ENCODE results near the gene TSHZ2.

DNA sequence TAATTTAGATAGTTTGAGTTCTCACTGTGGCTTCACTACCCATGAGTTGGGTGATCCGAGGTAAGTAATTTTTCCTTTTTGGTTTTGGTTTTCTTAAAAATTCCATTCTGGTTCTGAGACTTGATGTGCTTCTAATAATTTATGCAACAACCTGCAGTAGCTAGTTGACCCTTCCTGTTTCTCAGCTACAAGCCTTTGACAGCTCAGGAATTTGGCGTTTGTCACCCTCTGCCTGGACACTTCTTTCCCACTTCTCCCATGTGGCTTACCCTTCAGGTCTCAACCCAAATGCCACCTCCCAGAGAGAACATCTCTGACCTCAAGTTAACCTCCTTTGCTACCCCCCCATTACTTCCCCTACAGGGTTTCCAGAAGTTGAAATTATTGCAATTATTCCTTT lies 49.7 kb upstream of the TSHZ2 start:
- no peak for TF ChIP-seq GATA2 (IDR thresholded peaks at IDR 0.05; ENCODE audit: low read depth, low read length)
- no peak for TF ChIP-seq GATA3 (IDR thresholded peaks at IDR 0.05; ENCODE audit: low read depth, low read length)
